Lower lobe of right lung (tissue), 2 donors: ENCODE measurements around the gene CECR2. TPM values are rescaled to one million over a fixed set of nuclear protein-coding genes. Genes with fewer than 3 reads are reported as not detected.
A peak's percentile ranks its signal among the peaks of the same experiment; 100 is the strongest.

Experiments
- ATAC-seq, 2 donors: fragments of 200-7000 bp; cut with Tn5 transposase; one replicate each; pipeline ENCODE4 v1.9.1; 2020 to 2022; ENCODE audit warnings: mild to moderate bottlenecking in 2 of 2, moderate library complexity in 2 of 2
- DNase-seq: peaks from one replicate; pipeline ENCODE4 v3.0.0-alpha.2; 2020
- H3K27ac ChIP-seq: fragments of 200-600 bp; one replicate; pipeline ENCODE4 v1.8.0; 2022
- H3K27me3 ChIP-seq: fragments of 200-600 bp; one replicate; pipeline ENCODE4 v1.8.0; 2022; ENCODE audit warnings: low read depth
- H3K36me3 ChIP-seq: fragments of 200-600 bp; one replicate; pipeline ENCODE4 v1.8.0; 2022; ENCODE audit warnings: mild to moderate bottlenecking
- H3K4me1 ChIP-seq: fragments of 200-600 bp; one replicate; pipeline ENCODE4 v1.8.0; 2022
- H3K4me3 ChIP-seq: fragments of 200-600 bp; one replicate; pipeline ENCODE4 v1.8.0; 2022; ENCODE audit warnings: mild to moderate bottlenecking
- H3K9me3 ChIP-seq: fragments of 200-600 bp; one replicate; pipeline ENCODE4 v1.8.0; 2022
- CTCF ChIP-seq: fragments of 200-600 bp; IDR thresholded peaks from one replicate; pipeline ENCODE4 v1.8.0; 2022; ENCODE audit warnings: antibody characterized with exemption, mild to moderate bottlenecking
- intact Hi-C: fragments of 100-400 bp; cut with DNase I; formaldehyde crosslinking; loops from one replicate; pipeline ENCODE4 v1.11.0; 2022
- total RNA-seq: library from RNA; stranded (reverse); fragmentation: NEBNext Ultra II Directional; extraction: Animal tissue kit (Norgen Biotek cat#: 25700); gene quantifications from one replicate; pipeline ENCODE4 v1.2.1, GENCODE V29; 2021
- donor health status: DM: no; HTN: yes; CAD: no; lungs with severe emphysema.

The CECR2 gene
- total RNA-seq, 1 donor from 2014 or later = 10.9 TPM

- no peak for ATAC-seq
- H3K4me1 ChIP-seq = peaks cover 12% of the 10 kb centered on the region
These were observed 33.0 kb downstream of the CECR2 start for GRCh38 chr22:17402293-17402692.

DNA sequence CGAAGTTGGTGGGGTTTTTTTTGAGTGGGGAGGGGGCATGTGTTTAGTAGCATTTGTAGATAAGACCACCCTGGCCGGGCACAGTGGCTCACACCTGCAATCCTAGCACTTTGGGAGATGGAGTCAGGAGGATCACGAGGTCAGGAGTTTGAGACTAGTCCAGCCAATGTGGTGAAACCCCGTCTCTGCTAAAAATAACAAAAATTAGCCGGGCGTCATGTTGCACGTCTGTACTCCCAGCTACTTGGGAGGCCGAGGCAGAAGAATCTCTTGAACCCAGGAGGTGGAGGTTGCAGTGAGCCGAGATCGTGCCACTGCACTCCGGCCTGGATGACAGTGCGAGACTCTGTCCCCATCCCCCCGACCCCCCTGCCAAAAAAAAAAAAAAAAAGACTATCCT is 34.6 kb downstream of the CECR2 start:
- no peak for TF ChIP-seq CTCF
- peaks cover 13% of the 10 kb centered on the region for H3K4me1 ChIP-seq
- no peaks in the 10 kb centered on the region for H3K27me3 ChIP-seq
- no peaks in the 10 kb centered on the region for H3K36me3 ChIP-seq
- H3K4me3 ChIP-seq = no peak overlapping the region
- no peak for DNase-seq
- intact Hi-C loops = no loop called here
- no peak for ATAC-seq
- H3K27ac ChIP-seq = no peak overlapping the region
- no peaks in the 10 kb centered on the region for H3K9me3 ChIP-seq

More at GRCh38 chr22:17402293-17402692, 33.0 kb downstream of the CECR2 start:
- Histone ChIP-seq H3K27ac (no peak overlapping the region), H3K9me3 (no peaks in the 10 kb centered on the region), H3K27me3 (no peaks in the 10 kb centered on the region), H3K4me3 (no peak overlapping the region), H3K36me3 (no peaks in the 10 kb centered on the region)
- DNase-seq = no peak
- TF ChIP-seq CTCF = no peak
- intact Hi-C loops = no loop called here

DNA sequence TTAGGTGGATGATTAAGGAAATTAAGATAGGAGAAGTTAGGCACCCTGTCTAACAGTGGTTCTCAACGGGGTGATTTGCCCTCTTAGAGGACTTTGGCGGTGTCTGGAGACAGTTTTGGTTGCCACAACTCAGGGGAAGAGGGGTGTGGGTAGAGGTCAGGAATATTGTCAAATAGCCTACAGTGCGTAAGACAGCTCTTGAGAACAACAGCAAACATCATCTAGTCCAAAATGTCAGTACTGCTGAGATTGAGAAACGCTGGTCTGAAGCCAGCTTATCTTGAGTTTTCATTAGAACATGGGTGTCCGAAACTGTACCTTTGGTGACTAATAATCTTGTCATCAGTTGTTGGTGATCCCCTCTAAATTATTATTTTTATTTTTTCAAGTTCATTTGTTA is 38.4 kb downstream of the CECR2 start:
- H3K4me1 ChIP-seq = peaks cover 22% of the 10 kb centered on the region
- H3K9me3 ChIP-seq = no peaks in the 10 kb centered on the region
- no peaks in the 10 kb centered on the region for H3K27me3 ChIP-seq
- ATAC-seq = peak; percentile 62 to 89
- H3K27ac ChIP-seq = no peak overlapping the region
- intact Hi-C loops = no loop called here
- H3K36me3 ChIP-seq = no peaks in the 10 kb centered on the region
- no peak for TF ChIP-seq CTCF
- DNase-seq = no peak
- H3K4me3 ChIP-seq = no peak overlapping the region

GRCh38 chr22:17410576-17410975 is 41.3 kb downstream of the CECR2 start:
- no peaks in the 10 kb centered on the region for H3K9me3 ChIP-seq
- H3K4me3 ChIP-seq = no peak overlapping the region
- intact Hi-C loops = no loop called here
- peaks cover 22% of the 10 kb centered on the region for H3K4me1 ChIP-seq
- no peak overlapping the region for H3K27ac ChIP-seq
- no peak for TF ChIP-seq CTCF
- H3K27me3 ChIP-seq = no peaks in the 10 kb centered on the region
- DNase-seq = no peak
- no peak for ATAC-seq
- H3K36me3 ChIP-seq = no peaks in the 10 kb centered on the region

- no peaks in the 10 kb centered on the region for H3K27me3 ChIP-seq
- no peak overlapping the region for H3K4me3 ChIP-seq
- no peak for DNase-seq
- no peaks in the 10 kb centered on the region for H3K36me3 ChIP-seq
- no peak overlapping the region for H3K27ac ChIP-seq
- H3K4me1 ChIP-seq = peaks cover 21% of the 10 kb centered on the region
- H3K9me3 ChIP-seq = no peaks in the 10 kb centered on the region
- no peak for TF ChIP-seq CTCF
- intact Hi-C loops = no loop called here
- ATAC-seq = no peak
These were observed 42.0 kb downstream of the CECR2 start for GRCh38 chr22:17411213-17411612.

DNA sequence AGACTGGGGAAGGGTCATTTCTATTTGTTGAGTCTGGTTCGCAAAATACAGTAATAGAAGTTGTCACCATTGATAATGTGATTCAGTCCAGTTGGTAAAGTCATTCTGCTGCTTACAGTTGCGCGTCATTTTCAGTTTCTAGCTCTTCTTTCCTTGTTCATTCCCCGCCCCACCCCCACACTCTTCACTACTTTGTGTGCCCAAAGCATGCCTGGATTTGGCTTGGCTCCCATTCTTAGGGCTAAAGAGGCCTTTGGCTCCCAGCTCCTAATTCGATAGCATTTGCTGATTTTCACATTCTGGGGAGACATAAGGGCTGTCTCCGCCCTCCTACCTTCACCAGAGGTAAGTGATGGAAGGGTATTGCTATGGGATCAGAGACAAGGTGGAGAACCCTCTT is 43.0 kb downstream of the CECR2 start:
- DNase-seq = peak; percentile 67
- H3K27ac ChIP-seq = no peak overlapping the region
- ATAC-seq = peak; percentile 59 to 61
- H3K4me1 ChIP-seq = peaks cover 11% of the 10 kb centered on the region
- H3K9me3 ChIP-seq = no peaks in the 10 kb centered on the region
- H3K27me3 ChIP-seq = no peaks in the 10 kb centered on the region
- intact Hi-C loops = no loop called here
- H3K36me3 ChIP-seq = no peaks in the 10 kb centered on the region
- TF ChIP-seq CTCF = no peak
- H3K4me3 ChIP-seq = no peak overlapping the region
